Amniotic epithelial cell (primary cell): ENCODE data around the gene OR10G7.
A peak's percentile ranks its signal among the peaks of the same experiment; 100 is the strongest.

Experiments used
- DNase-seq: peaks from one replicate; pipeline ENCODE4 v3.0.0-alpha.2; 2010; ENCODE audit warnings: low read depth

Gene OR10G7, protein sequence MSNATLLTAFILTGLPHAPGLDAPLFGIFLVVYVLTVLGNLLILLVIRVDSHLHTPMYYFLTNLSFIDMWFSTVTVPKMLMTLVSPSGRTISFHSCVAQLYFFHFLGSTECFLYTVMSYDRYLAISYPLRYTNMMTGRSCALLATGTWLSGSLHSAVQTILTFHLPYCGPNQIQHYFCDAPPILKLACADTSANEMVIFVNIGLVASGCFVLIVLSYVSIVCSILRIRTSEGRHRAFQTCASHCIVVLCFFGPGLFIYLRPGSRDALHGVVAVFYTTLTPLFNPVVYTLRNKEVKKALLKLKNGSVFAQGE

DNA sequence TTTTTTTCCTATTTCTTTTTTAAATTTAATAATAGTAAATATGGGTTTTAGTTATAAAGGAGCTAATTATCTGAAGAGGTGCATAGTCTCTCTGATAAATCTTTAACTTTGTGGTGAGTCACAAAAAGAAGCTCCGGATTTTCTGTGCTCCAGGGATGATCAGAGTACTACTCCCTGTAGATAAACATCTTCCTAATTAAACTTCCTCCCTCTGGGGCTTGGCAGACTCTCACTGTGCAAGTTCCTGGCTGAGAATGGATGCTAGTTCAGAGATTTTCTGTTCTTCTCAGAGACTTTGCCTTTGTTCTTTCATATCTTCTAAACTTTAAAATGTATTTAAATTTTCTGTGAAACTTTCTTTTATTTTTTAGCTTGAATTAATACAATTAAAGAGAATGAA, at the start of gene OR10G7:
TSS of gene OR10G7 (minus strand) at position 72 of the 400 bp plus-strand sequence. CDS start 2,324 bp downstream, outside the sequence.
- DNase-seq: no peak

DNA sequence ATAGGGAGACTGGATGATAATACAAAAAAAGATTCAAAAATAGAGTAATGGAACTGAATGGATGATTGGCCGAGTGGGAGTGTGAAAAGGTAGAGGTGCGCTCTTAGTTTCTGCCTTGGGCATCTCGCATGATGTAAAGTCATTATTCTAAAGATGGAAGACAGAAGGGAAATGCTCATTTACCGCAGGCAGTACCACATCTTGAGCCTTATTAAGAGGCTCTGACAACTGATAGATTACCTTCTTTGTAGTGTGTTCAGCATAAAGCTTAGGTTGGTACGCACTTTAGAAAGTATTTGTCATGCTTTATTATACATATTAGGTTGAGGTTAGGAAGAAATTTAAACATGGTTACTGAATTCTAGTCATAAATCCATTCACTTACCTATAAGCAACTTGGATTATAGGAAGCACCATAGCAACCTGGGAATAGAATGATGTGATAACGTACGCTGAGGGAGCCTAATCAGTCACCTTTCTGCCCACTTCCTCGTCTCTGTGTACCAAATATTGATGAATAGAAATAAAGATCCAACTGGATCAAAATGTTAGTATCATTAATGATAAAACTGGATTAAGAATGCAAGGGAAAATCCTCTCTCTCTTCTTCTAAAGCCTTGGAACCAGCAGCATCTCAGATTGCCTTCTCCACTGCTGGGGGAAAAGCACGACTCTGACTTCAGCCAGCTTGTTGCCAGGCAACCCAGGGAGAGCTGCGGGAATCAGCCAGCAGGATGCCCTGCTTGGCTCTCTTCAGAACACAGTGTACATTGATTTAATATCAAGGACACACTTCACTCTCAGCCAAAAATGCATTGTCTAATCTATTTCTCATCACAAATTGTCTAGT, 45.1 kb upstream of the OR10G7 start:
- DNase-seq: no peak

GRCh38 chr11:124085583-124085982, 44.5 kb upstream of the OR10G7 start:
- DNase-seq: peak; percentile 15

GRCh38 chr11:124082371-124082770, 41.2 kb upstream of the OR10G7 start:
- no peak for DNase-seq

DNA sequence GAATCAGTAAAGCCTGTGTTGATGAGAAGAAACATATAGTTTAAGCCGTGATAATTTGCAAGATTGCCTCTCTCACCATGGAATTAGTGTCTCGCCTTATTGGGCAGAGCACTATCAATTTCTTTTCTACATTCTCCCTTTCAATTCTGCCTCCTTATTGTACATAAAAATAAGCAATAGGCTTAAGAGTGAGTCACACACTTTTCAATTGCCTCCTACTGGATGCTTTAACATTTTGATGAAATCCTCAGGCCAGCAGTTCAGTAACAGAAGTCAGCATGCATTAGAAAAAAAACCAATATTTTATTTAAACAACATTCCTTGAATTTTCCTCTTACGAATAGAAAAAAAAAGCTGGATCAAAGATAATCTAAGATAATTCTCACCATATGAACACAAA, 40.4 kb upstream of the OR10G7 start:
- no peak for DNase-seq

- peak; percentile 7 for DNase-seq
Observed at GRCh38 chr11:124080327-124081001, 39.3 kb upstream of the OR10G7 start.

- DNase-seq: no peak
Observed at GRCh38 chr11:124079631-124080326, 38.7 kb upstream of the OR10G7 start.

- no peak for DNase-seq
Observed at GRCh38 chr11:124078591-124078990, 37.5 kb upstream of the OR10G7 start.

- no peak for DNase-seq
Observed at GRCh38 chr11:124077266-124077665, 36.1 kb upstream of the OR10G7 start.

DNA sequence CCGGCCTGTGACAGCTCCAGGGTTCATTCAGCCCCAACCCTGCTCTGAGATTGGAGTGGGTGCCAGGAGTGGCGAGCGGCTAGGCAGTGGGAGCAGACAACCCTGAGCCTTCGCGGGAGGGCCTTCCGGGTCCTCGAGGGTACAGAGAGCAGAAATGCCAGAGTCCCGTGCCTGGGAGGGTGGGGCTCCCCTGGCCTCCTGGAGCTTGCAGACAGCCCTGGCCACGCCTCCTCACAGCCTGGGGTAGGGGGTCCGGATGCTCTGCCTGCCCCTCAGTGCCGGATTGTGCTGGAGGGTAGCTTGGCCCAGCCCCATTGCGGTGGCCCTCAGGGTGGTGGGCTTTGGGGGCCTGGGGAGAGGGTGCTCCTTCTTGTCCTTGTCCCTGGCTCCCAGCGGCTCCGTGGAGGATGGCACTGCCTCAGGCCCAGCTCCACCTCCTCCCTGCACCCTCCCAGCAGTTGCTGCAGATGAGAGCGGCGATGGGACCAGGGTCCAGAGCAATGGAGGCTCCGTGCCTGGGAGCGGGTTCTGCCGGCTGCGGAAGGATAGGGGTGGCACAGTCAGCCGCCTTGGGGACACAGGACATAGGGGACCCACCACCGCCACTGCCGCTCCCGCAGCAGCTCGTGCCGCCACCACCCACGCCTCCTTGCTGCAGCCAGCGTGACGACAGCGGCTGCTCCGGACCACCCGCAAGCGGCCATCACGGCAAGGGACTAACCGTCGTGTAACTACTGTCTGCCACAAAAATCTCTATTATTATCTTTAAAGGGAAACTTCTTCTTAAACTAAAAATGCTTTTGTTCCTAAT, 34.9 kb upstream of the OR10G7 start:
- no peak for DNase-seq

- no peak for DNase-seq
Observed at GRCh38 chr11:124075492-124075840, 34.3 kb upstream of the OR10G7 start.

DNA sequence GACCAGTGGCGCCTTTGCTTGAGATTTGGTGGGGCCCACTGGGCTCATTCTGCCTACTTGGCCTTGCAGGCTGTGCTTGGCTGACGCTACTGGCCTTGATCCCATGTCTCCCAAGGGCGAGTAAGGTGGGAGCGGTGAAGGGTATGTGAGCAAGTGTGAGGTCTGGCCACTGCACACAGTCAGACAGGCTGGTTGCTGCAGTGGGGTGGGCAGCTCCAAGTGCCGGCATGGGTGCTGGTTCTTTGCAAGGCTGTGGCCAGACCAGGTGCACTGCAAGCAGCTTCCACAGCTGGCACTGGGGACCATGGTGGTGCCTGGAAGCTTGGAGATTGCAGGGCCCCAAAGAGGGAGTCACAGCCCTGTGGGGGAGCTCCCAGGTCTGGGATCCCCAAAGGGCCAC, 33.4 kb upstream of the OR10G7 start:
- DNase-seq: no peak

DNA sequence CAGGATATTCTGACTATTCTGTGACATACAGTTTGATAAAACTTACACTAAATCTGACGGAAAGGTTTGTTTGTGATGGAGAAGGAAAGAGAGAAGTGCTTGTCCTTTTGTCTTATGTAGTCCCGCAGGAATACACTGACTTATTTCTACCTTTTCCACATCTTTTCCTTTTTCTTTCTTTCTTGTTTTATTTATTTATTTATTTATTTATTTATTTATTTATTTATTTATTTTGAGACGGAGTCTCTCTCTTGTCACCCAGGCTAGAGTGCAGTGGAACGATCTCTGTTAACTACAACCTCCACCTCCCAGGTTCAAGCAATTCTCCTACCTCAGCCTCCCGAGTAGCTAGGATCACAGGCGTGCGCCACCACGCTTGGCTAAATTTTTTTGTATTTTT, 31.0 kb upstream of the OR10G7 start:
- no peak for DNase-seq

- no peak for DNase-seq
Observed at GRCh38 chr11:124071623-124071948, 30.5 kb upstream of the OR10G7 start.

GRCh38 chr11:124070915-124071622, 29.9 kb upstream of the OR10G7 start:
- peak; percentile 67 for DNase-seq

GRCh38 chr11:124069429-124070401, 28.6 kb upstream of the OR10G7 start:
- DNase-seq: peak; percentile 51

DNA sequence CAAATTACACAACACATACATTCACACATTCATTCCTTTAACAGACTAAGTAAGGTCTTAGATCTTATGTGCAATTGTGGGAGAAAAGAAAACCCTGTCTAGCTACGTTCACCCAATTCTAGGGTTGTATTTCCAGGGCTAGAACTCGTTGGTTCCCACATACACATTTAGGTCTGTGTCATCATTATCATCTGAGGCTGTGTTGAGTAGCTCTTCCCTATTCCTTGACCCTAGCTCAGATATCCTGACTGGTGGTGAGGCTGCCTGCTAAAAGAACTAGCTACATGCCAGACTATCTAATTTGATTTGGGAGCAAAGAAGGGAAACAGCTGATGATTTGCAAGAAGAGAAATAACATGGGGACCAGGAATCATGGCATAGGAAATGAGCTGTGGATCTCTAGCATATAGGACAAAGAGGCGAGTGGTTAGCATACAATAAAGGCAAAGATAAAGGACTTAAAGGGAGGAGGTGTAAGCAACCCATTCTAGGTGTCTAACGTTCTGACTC, 27.5 kb upstream of the OR10G7 start:
- DNase-seq: no peak

DNA sequence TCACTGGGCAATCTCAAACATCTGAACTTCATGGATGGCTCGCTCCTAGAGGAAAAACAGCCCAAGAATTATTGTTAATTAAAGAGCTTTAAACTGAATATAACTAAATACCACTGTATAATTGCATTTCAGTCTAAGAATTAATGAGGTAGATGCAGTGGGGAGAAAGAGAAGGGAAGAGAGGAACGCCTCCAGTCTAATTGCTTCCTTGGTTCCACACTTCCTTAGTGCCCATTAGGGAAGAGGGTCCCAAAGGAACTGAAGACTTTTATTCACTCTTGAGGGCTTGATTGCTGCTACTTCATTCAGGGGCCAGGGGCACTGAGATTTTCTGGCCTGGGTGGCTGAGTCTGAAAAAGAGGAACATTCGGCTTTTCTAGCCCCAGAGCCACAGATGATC, 11.8 kb upstream of the OR10G7 start:
- DNase-seq: no peak

DNA sequence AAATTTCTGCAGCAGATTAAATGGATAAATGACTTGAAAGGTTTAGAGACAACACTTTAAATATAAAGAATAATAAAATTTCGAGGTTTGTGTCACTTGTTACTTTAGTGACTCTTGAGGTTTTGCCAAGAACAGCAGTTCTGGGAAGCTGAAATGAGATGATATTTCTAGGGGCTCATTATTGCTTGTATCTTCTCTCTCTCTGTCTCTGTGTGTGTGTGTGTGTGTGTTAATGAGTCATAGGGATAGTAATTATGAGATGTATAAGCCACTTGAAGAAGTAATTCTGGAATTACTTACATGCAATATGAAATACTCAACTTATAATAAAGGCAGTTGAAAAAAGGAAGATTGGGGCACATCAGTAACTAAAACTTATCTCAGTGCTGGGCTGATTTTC, 9.6 kb upstream of the OR10G7 start:
- DNase-seq: no peak
